Fibroblast of villous mesenchyme (primary cell): ENCODE results near the gene CRP. TPM values are rescaled to one million over a fixed set of nuclear protein-coding genes. Genes with fewer than 3 reads are reported as not detected.

ENCODE experiments used
- DNase-seq: peaks from one replicate; pipeline ENCODE4 v3.0.0-alpha.2; 2010; ENCODE audit warnings: low read depth
- H3K4me3 ChIP-seq: 2 replicates; pipeline ENCODE4 v1.5.1; 2011; ENCODE audit warnings: low read depth, mild to moderate bottlenecking, low read length
- total RNA-seq: library from RNA; depleted of rRNA; stranded (reverse); fragments of >200 nt; gene quantifications from 2 replicates; pipeline ENCODE4 v1.2.3, GENCODE V29; 2012
- TF ChIP-seq, protein P1 (sequence below): IDR thresholded peaks from 2 replicates; pipeline ENCODE4 v1.5.1; 2012; ENCODE audit warnings: low read depth, mild to moderate bottlenecking, low read length; ENCODE audit not compliant: insufficient read depth

The CRP gene
- total RNA-seq, 1 donor = not detected

DNA sequence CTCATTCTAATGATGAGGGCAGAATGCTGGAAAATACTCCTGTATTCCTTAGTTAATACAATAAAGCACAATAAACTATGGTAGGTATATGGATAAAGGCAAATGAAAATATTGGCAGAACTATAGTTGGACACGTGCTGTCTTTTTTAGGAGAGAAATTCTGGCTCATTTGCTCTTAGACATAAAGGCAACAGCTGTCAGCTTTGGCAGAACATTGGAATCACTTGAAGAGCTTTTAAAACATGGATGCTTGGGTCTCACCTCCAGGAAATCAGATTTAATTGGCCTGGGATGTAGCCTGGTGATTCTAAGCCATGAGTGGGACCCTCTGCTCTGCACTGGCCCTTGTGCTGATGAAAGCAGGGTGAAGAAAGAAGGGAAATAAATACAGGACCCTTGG, 9.9 kb downstream of the CRP start:
- DNase-seq = no peak
- TF ChIP-seq, protein P1, sequence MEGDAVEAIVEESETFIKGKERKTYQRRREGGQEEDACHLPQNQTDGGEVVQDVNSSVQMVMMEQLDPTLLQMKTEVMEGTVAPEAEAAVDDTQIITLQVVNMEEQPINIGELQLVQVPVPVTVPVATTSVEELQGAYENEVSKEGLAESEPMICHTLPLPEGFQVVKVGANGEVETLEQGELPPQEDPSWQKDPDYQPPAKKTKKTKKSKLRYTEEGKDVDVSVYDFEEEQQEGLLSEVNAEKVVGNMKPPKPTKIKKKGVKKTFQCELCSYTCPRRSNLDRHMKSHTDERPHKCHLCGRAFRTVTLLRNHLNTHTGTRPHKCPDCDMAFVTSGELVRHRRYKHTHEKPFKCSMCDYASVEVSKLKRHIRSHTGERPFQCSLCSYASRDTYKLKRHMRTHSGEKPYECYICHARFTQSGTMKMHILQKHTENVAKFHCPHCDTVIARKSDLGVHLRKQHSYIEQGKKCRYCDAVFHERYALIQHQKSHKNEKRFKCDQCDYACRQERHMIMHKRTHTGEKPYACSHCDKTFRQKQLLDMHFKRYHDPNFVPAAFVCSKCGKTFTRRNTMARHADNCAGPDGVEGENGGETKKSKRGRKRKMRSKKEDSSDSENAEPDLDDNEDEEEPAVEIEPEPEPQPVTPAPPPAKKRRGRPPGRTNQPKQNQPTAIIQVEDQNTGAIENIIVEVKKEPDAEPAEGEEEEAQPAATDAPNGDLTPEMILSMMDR = no peak

GRCh38 chr1:159700312-159700711, 14.1 kb downstream of the CRP start:
- DNase-seq = no peak
- TF ChIP-seq, protein P1 = no peak
- H3K4me3 ChIP-seq = no peak overlapping the region

More for the DNA sequence above, 9.9 kb downstream of the CRP start:
- no peak overlapping the region for H3K4me3 ChIP-seq

DNA sequence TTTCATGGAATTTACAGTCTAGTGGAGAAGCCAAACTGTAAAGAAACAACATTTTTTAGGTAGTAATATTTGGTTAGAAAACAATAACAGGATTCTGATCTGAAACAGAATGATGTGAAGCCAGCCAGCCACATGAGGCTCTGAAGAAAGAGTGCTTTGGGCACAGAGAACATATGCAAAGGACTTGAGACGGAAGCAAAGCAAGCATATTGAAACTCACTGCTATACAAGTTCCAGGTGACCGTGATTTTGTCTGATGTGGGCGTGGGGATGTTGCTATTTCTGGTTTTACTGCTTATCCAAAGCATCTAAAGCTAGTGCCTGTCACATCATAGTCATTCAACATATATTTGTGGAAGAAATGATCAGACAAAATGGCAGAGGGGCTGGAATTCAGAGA, 14.7 kb downstream of the CRP start:
- DNase-seq = no peak
- TF ChIP-seq, protein P1 = no peak
- no peak overlapping the region for H3K4me3 ChIP-seq

DNA sequence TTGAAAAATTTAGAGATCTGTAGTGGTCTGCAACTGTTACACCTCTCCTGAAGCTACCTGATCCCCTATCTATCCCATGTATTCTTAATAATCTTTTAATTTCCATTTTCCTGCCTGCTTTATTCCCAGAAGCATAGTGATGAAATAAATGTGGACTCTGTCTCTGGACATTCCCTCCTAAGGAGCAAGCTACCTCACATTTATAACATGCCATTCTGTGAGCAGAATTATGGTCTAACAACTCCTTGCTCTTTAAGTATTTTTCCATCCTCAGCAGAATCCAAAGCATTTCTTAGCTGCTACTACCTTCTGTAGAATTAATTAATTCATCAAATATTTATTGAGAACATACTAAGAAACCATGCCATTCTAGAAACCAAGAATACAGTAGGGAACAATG, 15.1 kb downstream of the CRP start:
- TF ChIP-seq, protein P1 = no peak

DNA sequence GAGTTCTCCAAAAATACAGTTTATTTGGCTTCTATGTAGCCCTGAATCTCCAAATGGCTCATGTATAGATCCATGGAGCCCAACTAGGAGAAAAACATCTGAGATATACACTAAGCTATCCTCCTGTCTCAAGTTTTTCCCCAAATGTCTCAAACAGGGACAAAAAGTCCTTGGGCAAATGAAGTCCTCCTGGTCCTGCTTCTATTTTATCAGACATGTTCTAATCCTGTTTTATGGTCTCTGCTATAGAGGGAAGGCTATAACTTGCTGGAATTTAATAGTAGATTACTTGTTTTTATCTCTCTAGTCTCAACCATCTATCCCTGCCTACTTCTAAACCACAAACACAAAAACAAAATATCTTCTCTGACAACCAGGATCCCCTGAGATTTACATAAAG, 26.9 kb downstream of the CRP start:
- peak; percentile 34 for DNase-seq
- TF ChIP-seq, protein P1 = no peak
- no peak overlapping the region for H3K4me3 ChIP-seq

More for the DNA sequence above, 15.1 kb downstream of the CRP start:
- H3K4me3 ChIP-seq = no peak overlapping the region
- DNase-seq = no peak

- H3K4me3 ChIP-seq = no peak overlapping the region
- no peak for DNase-seq
- TF ChIP-seq, protein P1 = no peak
These were observed 27.6 kb downstream of the CRP start for GRCh38 chr1:159686599-159687299.

GRCh38 chr1:159678939-159679338, 35.5 kb downstream of the CRP start:
- TF ChIP-seq, protein P1 = no peak
- no peak overlapping the region for H3K4me3 ChIP-seq
- no peak for DNase-seq
